ENCODE results near the gene AOPEP.

GRCh38 chr9:95130484-95130883, 404.0 kb downstream of the AOPEP start:
- TF ChIP-seq, protein P1, sequence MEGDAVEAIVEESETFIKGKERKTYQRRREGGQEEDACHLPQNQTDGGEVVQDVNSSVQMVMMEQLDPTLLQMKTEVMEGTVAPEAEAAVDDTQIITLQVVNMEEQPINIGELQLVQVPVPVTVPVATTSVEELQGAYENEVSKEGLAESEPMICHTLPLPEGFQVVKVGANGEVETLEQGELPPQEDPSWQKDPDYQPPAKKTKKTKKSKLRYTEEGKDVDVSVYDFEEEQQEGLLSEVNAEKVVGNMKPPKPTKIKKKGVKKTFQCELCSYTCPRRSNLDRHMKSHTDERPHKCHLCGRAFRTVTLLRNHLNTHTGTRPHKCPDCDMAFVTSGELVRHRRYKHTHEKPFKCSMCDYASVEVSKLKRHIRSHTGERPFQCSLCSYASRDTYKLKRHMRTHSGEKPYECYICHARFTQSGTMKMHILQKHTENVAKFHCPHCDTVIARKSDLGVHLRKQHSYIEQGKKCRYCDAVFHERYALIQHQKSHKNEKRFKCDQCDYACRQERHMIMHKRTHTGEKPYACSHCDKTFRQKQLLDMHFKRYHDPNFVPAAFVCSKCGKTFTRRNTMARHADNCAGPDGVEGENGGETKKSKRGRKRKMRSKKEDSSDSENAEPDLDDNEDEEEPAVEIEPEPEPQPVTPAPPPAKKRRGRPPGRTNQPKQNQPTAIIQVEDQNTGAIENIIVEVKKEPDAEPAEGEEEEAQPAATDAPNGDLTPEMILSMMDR (IDR thresholded peaks at IDR 0.05; ENCODE audit: insufficient read depth, low read depth, low read length), result no peak
- TF ChIP-seq EZH2 (IDR thresholded peaks at IDR 0.05; ENCODE audit: insufficient read depth, low read length), result no peak

Data from astrocyte (in vitro differentiated cells and primary cell).